ENCODE measurements around the gene DCTPP1. TPM values are rescaled to one million over a fixed set of nuclear protein-coding genes. Genes with fewer than 3 reads are reported as not detected.
A peak's percentile ranks its signal among the peaks of the same experiment; 100 is the strongest.

Gene DCTPP1
- total and polyA plus RNA-seq, 2 of the 13 experiments (the other 11 are each of a cell fraction or from before 2014, with no cell fraction given): 54.8 to 74.4 TPM

DNA sequence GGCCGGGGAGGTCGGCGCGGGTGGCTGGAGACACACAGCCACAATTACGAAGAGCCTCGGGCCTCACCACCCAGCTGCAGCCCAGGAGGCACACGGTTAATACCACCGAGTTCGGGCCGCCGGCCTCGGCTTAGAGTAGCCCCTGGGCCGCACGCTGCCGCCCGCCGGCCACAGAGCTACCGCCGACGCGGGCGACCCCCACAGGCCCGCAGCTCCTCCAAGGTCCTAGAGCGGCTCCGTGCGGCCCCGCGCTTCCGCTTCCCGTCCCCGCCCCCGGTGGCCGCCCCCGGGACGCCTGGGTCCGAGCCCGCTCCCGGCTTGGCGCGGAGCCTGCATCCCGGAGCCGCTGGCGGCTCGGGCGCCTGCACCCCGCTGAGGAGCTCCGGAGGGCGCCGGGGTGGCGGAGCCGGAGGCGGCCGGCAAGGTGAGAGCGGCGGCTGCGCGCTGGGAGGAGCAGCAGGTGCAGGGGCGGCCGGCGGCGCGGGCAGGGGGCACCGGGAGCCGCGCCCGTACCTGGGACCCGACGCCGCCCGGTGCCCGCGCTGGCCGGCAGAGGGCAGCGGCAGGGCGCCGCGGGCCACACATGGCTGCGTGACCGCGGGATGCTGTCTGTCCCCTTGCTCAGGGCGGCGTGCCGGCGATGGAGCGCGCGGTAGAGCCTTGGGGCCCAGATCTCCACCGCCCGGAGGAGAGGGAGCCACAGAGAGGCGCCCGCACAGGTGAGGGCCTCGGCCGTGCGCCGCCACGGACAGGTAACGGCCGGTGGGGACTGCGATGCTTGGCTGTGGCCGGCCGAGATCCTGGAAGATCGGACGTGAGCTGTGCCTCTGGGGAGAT is 34.5 kb downstream of the DCTPP1 start, which contains the start of gene ZNF48 (continued):
- TF ChIP-seq ZFP37 (CRISPR knock-in tag; IDR thresholded peaks at IDR 0.05; ENCODE audit: borderline replicate concordance) (no peak), AGO1 (IDR thresholded peaks at IDR 0.05; ENCODE audit: low read depth, low read length, poor library complexity, severe bottlenecking) (peak; percentile 38), NCOR1 (IDR thresholded peaks at IDR 0.05; ENCODE audit: borderline replicate concordance, low read length) (0 out of 2 replicates have a peak, but pooled peaks have one; percentile 10), ZNF30 (CRISPR knock-in tag; IDR thresholded peaks at IDR 0.05) (no peak), ZNF883 (CRISPR knock-in tag; IDR thresholded peaks at IDR 0.05; ENCODE audit: not compliant biosample characterization) (peak; percentile 43), KAT8 (CRISPR knock-in tag; IDR thresholded peaks at IDR 0.05) (peak; percentile 93), NFATC3 (CRISPR knock-in tag; IDR thresholded peaks at IDR 0.05) (no peak), NR3C1 (CRISPR knock-in tag; IDR thresholded peaks at IDR 0.05) (no peak), NR1H2 (CRISPR knock-in tag; IDR thresholded peaks at IDR 0.05; ENCODE audit: borderline replicate concordance, low read depth) (0 out of 2 replicates have a peak, but pooled peaks have one; percentile 54), ZIK1 (CRISPR knock-in tag; IDR thresholded peaks at IDR 0.05; ENCODE audit: borderline replicate concordance, low read depth) (0 out of 2 replicates have a peak, but pooled peaks have one; percentile 40), SNAI1 (CRISPR knock-in tag; IDR thresholded peaks at IDR 0.05; ENCODE audit: borderline replicate concordance) (no peak), HNRNPL (IDR thresholded peaks at IDR 0.05; ENCODE audit: low read depth, low read length) (0 out of 2 replicates have a peak, but pooled peaks have one; percentile 20), NFE2 (CRISPR knock-in tag; IDR thresholded peaks at IDR 0.05) (no peak), ZNF329 (CRISPR knock-in tag; IDR thresholded peaks at IDR 0.05; ENCODE audit: low read depth) (peak; percentile 39), NFYC (CRISPR knock-in tag; IDR thresholded peaks at IDR 0.05) (peak; percentile 30), ZSCAN20 (CRISPR knock-in tag; IDR thresholded peaks at IDR 0.05; ENCODE audit: borderline replicate concordance) (0 out of 2 replicates have a peak, but pooled peaks have one; percentile 63)
- TF ChIP-seq, protein P1, sequence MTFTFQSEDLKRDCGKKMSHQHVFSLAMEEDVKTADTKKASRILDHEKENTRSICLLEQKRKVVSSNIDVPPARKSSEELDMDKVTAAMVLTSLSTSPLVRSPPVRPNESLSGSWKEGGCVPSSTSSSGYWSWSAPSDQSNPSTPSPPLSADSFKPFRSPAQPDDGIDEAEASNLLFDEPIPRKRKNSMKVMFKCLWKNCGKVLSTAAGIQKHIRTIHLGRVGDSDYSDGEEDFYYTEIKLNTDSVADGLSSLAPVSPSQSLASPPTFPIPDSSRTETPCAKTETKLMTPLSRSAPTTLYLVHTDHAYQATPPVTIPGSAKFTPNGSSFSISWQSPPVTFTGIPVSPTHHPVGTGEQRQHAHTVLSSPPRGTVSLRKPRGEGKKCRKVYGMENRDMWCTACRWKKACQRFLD (CRISPR knock-in tag; IDR thresholded peaks at IDR 0.05; ENCODE audit: borderline replicate concordance): no peak
- TF ChIP-seq, protein P2, sequence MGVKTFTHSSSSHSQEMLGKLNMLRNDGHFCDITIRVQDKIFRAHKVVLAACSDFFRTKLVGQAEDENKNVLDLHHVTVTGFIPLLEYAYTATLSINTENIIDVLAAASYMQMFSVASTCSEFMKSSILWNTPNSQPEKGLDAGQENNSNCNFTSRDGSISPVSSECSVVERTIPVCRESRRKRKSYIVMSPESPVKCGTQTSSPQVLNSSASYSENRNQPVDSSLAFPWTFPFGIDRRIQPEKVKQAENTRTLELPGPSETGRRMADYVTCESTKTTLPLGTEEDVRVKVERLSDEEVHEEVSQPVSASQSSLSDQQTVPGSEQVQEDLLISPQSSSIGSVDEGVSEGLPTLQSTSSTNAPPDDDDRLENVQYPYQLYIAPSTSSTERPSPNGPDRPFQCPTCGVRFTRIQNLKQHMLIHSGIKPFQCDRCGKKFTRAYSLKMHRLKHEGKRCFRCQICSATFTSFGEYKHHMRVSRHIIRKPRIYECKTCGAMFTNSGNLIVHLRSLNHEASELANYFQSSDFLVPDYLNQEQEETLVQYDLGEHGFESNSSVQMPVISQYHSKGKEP (CRISPR knock-in tag; IDR thresholded peaks at IDR 0.05): no peak
- TF ChIP-seq, protein P3, sequence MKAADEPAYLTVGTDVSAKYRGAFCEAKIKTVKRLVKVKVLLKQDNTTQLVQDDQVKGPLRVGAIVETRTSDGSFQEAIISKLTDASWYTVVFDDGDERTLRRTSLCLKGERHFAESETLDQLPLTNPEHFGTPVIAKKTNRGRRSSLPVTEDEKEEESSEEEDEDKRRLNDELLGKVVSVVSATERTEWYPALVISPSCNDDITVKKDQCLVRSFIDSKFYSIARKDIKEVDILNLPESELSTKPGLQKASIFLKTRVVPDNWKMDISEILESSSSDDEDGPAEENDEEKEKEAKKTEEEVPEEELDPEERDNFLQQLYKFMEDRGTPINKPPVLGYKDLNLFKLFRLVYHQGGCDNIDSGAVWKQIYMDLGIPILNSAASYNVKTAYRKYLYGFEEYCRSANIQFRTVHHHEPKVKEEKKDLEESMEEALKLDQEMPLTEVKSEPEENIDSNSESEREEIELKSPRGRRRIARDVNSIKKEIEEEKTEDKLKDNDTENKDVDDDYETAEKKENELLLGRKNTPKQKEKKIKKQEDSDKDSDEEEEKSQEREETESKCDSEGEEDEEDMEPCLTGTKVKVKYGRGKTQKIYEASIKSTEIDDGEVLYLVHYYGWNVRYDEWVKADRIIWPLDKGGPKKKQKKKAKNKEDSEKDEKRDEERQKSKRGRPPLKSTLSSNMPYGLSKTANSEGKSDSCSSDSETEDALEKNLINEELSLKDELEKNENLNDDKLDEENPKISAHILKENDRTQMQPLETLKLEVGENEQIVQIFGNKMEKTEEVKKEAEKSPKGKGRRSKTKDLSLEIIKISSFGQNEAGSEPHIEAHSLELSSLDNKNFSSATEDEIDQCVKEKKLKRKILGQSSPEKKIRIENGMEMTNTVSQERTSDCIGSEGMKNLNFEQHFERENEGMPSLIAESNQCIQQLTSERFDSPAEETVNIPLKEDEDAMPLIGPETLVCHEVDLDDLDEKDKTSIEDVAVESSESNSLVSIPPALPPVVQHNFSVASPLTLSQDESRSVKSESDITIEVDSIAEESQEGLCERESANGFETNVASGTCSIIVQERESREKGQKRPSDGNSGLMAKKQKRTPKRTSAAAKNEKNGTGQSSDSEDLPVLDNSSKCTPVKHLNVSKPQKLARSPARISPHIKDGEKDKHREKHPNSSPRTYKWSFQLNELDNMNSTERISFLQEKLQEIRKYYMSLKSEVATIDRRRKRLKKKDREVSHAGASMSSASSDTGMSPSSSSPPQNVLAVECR (CRISPR knock-in tag; IDR thresholded peaks at IDR 0.05; ENCODE audit: borderline replicate concordance): peak; percentile 95
- TF ChIP-seq, protein P4, sequence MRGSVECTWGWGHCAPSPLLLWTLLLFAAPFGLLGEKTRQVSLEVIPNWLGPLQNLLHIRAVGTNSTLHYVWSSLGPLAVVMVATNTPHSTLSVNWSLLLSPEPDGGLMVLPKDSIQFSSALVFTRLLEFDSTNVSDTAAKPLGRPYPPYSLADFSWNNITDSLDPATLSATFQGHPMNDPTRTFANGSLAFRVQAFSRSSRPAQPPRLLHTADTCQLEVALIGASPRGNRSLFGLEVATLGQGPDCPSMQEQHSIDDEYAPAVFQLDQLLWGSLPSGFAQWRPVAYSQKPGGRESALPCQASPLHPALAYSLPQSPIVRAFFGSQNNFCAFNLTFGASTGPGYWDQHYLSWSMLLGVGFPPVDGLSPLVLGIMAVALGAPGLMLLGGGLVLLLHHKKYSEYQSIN (CRISPR knock-in tag; IDR thresholded peaks at IDR 0.05; ENCODE audit: borderline replicate concordance): no peak

All from HepG2 (cell line).